Kidney glomerular epithelial cell (primary cell): ENCODE measurements around the gene IDH2.
"Not testable (repeated sequence)": the region's sequence is repeated elsewhere in the genome, so short reads cannot be mapped to it uniquely, and the experiment has no call there.

Experiments used
- DNase-seq: peaks from one replicate; lab custom pipeline; 2025; lab: John Stamatoyannopoulos, UW

IDH2 gene

DNA sequence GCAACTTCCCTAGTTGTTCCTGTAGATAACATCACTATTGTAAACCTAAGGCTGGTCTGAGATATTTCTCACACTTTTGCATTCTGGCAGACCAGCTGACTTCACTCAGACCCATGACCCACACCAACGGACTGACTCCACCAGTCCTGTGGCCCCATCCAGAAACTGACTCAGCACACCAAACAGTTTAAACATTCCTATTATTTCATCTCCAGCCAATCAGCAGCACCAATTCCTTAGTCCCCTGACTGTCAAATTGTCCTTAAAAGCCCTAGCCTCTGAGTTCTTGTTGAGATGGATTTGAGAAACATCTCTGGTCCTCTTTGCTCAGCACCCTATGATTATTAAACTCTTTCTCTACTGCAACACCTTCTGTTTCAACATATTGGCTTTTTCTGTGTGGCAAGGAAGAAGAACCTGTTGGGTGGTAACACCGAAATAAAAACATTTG, 12.2 kb upstream of the IDH2 start:
- DNase-seq: no peak

DNA sequence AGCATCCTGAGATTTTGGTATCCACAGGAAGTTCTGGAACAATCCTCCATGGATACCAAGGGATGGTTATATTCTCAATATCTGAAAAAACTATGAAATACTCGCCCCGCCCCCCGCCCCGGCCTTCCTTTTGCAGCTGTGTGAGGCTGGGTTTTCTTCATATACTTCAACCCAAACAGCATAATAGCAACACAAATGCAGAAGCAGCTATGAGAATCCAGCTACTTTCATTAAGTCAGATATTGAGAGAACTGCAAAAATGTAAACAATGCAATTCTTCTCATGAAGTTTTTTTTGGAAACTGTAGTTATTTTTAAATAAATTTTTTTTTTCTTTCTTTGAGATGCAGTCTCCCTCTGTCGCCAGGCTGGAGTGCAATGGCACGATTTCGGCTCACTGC, 10.9 kb upstream of the IDH2 start:
- DNase-seq: no peak

DNA sequence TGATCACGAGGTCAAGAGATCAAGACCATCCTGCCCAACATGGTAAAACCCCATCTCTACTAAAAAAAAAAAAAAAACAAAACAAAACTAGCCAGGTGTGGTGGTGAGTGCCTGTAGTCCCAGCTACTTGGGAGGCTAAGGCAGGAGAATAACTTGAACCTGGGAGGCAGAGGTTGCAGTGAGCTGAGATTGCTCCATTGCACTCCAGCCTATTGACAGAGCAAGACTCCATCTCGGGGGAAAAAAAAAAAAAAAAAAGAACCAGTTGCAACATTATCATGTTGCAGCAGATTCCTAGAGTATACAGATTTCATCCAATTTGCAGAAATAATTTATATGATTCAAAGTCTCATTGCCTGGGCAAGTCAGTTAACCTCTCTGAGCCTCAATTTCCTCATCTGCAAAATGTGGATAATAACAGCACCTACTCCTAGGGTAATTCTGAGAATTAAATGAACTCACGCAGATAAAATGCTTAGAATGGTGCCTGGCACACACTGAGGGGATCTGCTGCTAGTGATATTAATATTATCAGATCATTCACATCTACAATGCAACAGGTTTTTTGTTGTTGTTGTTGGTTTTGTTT, 7.0 kb upstream of the IDH2 start:
- not testable (repeated sequence) for DNase-seq

DNA sequence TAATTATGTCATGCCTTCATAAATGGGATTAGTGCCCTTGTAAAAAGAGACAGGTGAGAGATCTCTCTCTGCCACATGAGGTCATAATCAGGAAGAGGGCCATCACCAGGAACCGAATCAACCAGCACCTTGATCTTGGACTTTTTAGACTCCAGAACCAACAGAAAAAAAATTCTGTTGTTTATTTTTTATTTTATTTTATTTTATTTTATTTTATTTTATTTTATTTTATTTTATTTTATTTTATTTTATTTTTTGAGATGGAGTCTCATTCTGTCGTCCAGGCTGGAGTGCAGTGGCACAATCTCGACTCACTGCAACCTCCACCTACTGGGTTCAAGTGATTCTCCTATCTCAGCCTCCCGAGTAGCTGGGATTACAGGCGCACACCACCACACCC, 5.8 kb upstream of the IDH2 start:
- DNase-seq: not testable (repeated sequence)

DNA sequence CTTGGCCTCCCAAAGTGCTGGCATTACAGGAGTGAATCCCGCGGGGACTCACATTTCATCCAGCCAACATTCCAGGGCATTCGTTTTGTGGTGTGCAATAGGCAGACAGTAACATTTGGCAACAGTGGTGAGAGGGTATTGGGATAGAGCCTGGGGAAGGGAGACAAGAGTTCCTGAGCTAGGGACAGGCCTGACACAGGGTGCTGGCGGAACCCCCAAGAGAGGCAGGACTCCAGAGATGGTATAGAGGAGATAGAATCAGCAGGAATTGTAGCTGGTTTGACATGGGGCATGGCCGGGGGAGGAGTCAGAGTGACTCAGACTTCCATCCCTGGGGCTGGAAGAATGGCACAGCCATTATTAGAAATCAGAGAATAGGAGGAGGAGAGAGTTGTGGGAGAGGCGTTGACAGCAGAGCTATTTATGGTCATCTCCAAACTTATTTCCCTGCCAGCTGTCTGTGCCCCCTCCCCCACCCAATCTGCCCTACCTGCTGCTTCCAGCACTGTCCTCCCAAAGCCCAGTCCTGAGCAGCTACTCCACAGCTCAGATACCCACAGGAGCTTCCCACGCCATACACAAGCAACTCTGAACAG, 4.4 kb upstream of the IDH2 start:
- peak; percentile 54 for DNase-seq

DNA sequence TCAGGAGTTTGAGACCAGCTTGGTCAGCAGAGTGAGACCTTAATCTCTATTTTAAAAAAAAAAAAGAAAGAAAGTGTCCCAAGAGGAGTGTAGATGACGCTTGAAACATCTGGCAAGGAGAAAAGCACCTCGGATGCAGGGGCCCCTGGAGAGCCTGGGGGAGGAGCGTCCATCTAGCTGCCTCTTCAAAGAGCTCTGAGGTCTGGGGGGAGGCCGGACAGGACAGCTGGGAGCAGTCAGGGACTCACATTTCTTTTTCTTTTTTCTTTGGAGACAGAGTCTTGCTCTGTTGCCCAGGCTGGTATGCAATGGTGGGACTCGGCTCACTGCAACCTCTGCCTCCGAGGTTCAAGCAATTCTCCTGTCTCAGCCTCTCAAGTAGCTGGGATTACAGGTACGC, 3.3 kb upstream of the IDH2 start:
- DNase-seq: no peak

DNA sequence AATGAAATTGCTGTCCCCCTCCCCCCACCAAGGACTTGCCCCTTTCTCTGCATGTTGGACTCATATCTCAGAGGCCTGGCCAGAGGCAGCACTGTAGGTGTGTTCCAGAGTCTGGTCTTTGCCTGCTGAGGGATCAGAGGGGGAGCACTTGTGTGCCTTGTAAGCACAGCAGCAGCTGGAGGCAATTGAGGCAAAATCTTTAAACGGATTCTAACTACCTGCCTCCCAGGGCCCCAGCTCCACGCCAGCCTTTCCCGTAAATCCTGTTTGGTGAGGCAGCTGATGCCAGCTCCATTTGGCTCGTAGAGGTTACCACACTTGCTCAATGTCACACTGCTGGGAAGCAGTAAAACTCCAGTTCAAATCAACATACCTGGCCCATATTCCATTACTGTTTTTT, 2.3 kb upstream of the IDH2 start:
- no peak for DNase-seq

DNA sequence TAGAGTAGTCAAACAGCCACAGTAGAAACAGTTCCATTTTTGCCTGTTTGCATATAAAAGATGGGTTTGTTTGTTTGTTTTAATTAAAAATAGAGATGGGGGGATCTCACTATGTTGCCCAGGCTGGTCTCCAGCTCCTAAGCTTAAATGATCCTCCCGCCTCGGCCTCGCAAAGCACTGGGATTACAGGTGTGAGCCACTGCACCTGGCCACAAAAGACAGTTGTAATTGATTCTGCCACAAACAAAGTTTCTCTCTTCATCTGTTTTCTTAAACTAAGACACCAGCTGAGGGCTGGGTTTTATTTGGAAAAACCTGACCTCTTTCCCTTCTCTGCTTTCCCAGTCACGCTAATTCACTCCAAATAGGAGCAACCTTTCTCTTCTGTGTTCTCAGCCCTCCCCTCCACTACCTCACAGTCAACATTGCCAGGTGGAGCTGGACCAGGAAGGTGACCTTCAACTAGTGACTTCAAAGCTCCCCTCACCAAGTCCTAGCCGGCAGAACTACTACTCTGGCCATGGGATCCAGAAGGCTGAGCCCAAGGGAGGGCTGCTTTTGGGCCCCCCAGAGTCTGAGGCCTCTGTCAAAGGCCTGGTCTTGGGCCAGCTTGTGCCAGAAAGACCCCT, 1.5 kb upstream of the IDH2 start:
- DNase-seq: no peak

DNA sequence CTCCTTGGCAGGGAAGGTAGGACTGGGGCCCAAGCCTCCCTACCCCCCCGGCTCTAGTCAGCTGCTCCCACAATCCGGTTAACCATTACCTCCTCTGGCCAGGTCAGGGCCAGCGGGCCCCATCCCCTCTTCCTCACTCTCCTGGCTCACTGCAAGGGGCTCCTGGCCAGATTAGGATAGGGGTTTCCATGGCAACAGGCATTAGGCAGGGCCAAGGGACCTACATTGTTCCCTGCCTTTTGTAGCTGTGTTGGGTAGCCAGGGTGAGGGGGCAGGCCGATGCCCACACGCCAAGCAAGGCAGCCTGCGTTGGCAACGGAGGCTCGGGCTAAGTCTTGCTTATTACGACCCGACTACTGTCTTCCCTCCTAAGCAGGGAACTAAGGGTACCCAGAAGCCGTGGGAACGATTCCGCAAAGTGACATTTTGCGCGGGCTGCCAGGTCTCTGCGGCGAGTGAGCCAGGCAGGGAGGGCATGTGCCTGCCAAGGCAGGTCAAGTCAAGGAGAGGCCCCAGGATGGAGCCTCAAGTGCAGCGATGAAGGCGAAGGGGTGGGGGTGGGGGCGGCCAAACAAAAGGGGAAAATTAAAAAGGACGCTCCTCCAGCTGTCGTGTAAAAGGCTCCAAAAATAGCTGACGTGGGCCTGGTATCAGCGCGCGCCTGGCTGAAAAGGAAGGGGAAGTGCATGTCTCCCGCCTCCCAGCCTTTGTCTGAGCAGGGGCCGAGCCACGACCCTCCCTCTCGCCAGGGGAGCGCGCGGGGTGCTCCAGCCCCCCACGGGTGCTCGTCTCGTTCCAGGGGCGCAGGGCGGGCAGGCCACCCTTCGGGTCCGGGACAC, 919 bp downstream of the IDH2 start:
- DNase-seq: peak; percentile 14

DNA sequence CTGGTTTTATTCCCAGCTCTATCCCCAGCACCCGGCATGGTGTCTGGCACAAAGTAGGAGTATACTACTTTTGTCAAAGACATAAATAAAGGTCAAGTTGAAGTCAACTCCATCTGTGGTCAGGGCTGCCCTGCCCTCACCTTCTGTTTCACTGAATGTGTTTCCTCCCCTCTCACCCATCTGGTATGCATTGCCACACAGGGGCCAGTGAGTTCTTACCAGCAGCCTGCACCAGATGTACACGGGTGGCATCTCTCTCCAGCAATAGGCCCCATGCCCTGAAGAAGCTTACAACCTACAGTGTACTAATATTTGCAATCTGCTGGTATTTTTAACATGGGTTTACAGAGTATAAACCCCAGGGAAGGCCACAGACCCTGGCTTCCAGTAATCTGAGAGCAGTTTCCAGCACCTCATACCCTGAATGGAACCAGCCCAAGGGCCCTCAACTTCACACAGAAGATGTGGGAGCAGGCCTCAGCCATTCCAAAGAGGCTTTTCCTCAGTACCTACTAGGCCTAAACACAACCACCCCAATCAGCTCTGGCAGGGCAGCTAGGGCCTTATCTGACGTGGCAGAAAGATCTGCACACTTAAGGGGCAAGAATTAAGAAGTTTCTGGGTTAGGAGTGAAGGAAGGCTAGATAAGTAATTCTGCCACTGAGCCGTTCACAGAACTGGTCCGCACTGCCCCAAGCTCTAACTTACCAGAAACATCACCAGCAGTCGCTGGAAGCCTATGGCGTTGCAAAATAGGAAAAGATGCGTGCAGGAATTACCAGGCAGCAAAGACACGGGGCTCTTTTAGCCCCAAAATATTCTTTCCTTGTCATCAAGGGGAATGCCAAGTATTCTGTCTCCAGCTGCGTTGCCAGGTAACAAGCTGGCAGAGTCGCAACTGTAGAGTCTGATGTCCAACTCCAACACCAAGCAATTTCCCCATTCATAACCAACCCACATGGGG, 2.1 kb downstream of the IDH2 start:
- peak; percentile 12 for DNase-seq

DNA sequence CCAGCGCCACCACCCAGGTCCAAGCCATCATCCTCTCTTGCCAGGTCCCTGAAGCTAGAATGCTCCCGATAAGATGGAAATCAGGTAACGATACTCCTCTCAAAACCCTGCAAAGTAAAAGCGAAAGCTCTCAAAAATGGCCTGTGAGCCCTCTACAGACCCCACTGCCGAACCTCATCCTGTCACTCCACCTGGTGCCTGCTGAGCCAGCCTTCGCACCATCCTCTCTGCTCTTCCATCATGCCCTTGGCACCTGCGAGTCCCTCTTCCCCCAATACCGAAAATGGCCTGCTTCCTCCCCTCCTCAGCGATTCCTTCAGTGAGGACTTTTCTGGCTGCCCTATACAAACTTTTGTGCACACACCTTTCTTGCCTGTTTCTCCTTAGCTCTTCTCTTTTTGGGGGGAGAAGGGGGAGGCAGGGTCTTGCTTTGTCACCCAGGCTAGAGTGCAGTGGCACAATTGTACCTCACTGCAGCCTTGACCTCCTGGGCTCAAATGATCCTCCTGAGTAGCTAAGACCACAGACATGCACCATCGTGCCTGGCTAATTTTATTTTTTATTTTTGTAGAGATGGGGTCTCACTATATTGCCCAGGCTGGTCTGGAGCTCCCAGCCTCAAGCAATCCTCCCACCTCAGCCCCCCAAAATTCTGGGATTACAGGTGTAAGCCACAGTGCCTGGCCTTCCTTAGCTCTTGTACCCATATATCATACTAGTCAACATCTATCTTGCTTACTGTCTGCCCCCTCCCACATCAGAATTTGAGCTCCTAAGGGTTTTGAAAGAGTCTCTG, 3.0 kb downstream of the IDH2 start:
- no peak for DNase-seq

DNA sequence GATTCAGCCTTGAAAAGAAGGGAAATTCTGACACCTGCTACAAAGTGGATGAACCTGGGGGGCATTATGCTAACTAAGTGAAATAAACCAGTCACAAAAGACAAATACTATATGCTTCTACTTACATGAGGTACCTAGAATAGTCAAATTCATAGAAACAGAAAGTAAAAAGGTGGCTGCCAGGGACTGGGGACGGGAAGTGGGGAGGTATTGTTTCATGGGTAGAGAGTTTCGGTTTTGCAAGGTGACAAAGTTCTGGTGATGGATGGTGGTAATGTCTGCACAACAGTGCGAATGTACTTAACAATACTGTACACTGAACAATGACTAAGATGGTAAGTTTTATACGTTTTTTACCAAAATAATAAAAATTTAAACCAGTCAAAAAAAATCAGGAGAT, 4.8 kb downstream of the IDH2 start:
- DNase-seq: no peak

DNA sequence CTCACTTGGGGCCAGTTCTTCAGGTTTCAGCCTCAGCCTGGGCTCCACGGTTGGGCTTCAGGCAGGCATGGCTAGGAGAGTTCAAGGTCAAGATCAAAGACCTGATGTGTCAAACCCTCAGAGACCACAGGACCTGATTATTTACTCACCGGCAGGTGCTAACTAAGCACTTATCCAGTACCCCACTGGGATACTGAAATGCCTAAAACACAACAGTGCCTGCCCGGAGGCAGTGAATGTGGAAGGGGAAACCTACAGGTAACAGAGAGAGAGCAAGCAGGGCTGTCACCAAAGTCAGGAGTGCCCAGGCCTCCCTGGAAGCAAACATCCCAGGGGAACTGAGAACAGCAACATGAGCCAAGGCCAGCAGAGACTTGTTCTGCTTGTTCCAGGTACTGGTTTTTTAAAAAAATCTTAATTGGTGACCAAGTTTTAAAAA, 6.7 kb downstream of the IDH2 start:
- no peak for DNase-seq

DNA sequence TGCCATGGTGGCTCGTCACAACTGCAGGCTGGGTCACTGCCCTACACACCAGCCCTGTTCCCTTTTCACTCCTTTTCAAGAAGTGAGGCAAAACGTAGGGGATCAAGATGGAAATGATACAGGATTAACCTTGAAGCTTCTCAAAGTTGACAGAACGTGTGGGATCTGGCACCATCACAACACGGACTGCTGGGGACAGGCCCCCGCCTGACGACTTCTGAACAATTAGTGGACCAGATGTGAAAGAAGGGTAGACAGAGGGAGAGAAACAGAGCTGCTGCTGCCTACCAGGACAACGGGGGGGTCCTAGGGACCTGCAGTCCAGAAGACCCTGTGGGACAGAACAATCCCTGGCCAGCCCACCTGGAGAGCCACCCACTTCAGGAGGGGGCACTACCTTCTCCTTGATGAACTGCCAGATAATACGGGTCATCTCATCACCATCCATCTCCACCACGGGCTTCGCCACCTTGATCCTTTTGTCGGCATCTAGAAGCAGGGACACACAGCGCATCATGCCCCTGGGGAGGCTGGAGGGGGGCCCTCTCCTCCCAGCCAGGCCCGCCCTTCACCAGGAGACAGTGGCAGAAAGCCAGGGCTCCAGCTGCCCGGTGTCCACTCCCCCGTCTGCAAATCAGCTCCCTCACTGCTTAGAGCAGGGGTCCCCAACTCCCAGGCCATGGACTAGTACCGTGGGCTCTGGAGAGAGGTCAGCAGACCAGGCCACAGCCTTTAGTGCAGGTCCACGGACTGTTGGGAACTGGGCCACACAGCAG, 10.9 kb downstream of the IDH2 start:
- DNase-seq: no peak

DNA sequence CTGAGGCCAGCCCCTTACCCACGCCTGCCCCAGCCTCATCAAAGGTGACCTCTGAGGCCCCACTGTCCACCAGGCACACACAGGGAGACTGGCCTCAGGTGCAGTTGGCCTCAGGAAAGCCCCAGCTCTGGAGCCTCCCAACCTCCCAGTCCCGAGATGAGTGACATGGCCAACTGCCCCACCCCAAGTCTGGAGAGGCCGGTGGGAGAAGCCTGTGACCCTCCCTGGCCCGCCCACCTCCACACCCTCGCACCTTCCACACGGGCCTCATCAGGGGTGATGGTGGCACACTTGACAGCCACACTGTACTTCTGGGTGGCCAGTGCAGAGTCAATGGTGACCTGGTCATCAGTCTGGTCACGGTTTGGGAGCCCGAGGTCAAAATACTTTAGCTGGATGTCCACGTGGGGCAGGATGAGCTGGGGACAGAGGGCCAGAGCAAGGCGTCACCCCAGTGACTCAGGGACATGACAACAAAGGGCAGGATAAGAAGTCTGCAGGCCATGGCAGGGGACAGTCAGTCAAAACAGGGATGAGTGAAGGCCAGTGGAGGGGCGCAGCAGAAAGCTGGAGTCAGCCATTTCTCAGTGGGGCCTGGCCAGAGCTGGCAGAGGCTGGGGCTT, 11.9 kb downstream of the IDH2 start:
- DNase-seq: no peak

DNA sequence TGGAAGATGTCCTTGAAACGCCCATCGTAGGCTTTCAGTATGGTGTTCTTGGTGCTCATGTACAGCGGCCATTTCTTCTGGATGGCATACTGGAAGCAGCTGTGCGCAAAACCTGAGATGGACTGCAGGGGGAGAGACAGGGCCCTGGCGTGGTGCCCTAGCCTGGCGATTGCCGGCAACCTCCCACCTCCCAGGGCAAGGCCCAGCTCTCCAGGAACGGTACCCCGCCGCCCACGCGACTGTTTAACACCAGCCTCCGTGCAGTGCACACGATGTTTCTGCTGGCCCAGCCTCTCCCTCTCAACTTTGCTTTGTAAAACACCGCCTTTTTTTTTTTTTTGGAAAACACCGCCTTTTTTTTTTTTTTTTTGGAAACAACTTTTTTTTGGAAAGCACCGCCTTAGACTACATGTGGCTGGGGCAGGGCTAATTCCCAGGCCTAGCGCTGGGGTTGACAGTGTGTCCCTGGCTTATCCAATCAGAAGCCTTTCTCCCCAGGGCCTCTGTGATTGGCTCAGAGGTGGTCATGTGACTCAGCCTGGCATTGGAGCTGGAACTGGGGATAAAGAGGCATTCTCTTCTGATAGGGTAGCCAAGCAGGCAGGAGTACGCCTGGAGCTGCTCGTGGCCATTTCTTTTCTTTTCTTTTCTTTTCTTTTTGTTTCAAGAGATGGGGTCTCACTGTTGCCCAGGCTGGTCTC, 14.7 kb downstream of the IDH2 start:
- DNase-seq: no peak

DNA sequence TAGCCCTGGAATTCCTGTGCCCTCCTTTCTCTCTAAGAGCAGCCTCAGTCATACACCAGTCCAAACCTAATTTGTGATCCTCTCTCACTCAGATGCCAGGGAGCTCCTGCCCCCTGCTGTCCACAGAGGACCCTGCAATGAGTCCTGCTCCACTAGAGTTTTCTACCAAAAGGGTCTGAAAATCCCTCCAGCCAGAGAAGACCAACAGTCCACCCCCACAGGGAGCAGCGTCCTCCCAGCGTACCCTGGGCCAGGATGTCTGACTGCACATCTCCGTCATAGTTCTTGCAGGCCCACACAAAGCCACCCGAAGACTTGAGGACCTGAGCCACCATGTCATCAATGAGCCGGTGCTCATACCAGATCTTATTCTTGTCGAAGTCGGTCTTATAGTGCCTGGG, 15.4 kb downstream of the IDH2 start:
- DNase-seq: peak; percentile 22

DNA sequence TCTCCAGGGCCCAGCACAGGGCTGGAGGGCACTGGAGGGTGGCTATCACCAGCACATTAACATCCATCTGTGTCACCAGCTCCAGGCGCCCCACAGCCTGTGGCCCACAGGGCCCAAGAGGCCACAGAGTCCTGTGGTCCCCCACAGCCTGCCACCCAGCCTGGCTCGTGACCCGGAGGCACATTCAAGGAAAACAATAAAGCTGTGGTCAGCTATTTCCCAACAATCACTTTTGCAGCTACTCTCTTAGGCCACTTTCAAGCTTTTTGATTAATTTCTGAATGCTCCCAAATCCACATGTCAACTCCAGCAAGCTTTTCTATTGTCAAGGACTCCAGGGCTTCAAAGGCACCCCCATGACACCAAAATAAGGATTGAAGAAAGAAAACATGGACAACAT, 16.7 kb downstream of the IDH2 start:
- DNase-seq: no peak

DNA sequence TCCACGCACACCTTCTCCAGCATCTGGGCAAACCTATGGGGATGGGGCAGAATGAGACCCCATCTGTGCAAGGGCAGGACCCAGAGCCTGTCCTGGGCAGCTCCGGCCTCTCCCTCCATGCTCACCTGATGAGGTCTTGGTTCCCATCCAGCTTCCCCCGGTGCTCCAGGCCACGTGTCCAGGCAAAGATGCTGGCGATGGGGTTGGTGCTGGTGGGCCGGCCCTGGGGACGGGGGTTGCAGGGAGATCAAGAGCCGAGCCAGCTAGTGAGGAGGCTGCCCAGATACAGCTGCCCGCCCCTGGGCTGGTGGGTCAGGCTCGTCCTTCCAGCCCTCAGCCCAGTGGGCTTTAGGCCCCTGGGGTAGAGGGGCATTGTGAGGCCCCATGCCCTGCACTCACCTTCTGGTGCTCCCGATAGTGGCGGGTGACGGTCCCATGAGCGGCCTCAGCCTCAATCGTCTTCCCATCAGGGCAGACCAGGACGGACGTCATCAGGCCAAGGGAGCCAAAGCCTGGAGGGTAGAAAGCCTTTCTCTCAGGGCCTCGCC, 17.3 kb downstream of the IDH2 start:
- DNase-seq: no peak
